K562 (cell line): ENCODE measurements around the gene ASGR1. TPM values are rescaled to one million over a fixed set of nuclear protein-coding genes. Genes with fewer than 3 reads are reported as not detected.

ENCODE experiments used
- ATAC-seq: fragments of 200-7000 bp; cut with Tn5 transposase; 3 replicates; pipeline ENCODE4 v1.9.1; 2020; ENCODE audit warnings: moderate library complexity
- BruUV-seq: library from RNA; stranded (reverse); fragments of 400-500 nt; replicated peaks from 2 replicates; lab custom pipeline; 2021; lab: Mats Ljungman, UMichigan
- CTCF ChIA-PET: fragments of 300-600 bp; formaldehyde crosslinking; extraction: SDS; loops from one replicate; lab custom pipeline; 2021; ENCODE audit warnings: low intra/inter-chr PET ratio; lab: Yijun Ruan, JAX
- POLR2A ChIA-PET: fragments of 300-600, 350-650 bp; sonication (Branson Sonifier 250); formaldehyde crosslinking; extraction: SDS; loops from one replicate; lab custom pipeline; 2021; ENCODE audit warnings: antibody characterized with exemption, inconsistent platforms; lab: Yijun Ruan, JAX
- DNase-seq, 4 experiments: peaks; one replicate each; pipeline versions ENCODE4 v3.0.0 to v3.0.0-alpha.2; 2011 to 2018; ENCODE audit warnings: low spot score in 3 of 4, mixed read lengths in 3 of 4; ENCODE audit errors: extremely low read depth in 1 of 4
- FAIRE-seq: peaks from 2 replicates; lab custom pipeline; 2011; peaks lifted over from hg19 to GRCh38; lab: Jason Lieb, UNC
- H2AFZ ChIP-seq: 2 replicates; pipeline ENCODE4 v1.6.0; 2011; ENCODE audit warnings: low read depth, low read length, control low read depth, inconsistent platforms
- H3K27ac ChIP-seq: fragments of 200-600 bp; 3 replicates; pipeline ENCODE4 v1.8.0; 2011; ENCODE audit warnings: low read depth, mild to moderate bottlenecking, control low read depth, inconsistent platforms, low read length, moderate library complexity, mixed read lengths; ENCODE audit errors: extremely low read depth
- H3K27me3 ChIP-seq, 2 experiments: fragments of 300-600 bp in 1 of 2; 2 replicates in 1 of 2; 3 replicates in 1 of 2; pipeline versions ENCODE4 v1.6.0 to v1.8.0; 2011; ENCODE audit warnings: inconsistent platforms in 2 of 2, low read length in 2 of 2, mild to moderate bottlenecking in 1 of 2, mixed read lengths in 1 of 2, moderate library complexity in 1 of 2; ENCODE audit not compliant: control insufficient read depth in 2 of 2, insufficient read depth in 2 of 2
- H3K36me3 ChIP-seq: fragments of 300-600 bp; 3 replicates; pipeline ENCODE4 v1.8.0; 2011; ENCODE audit warnings: mild to moderate bottlenecking, low read length, inconsistent platforms; ENCODE audit not compliant: control insufficient read depth, insufficient read depth
- H3K4me1 ChIP-seq, 2 experiments: fragments of 200-600 bp in 1 of 2; replicated peaks in 1 of 2; 2 replicates in 1 of 2; 3 replicates in 1 of 2; pipeline versions ENCODE4 v1.5.1 to v1.8.0; 2011; ENCODE audit warnings: inconsistent platforms in 2 of 2, low read length in 2 of 2, mild to moderate bottlenecking in 1 of 2, mixed read lengths in 1 of 2, moderate library complexity in 1 of 2; ENCODE audit not compliant: control insufficient read depth in 2 of 2, insufficient read depth in 2 of 2
- H3K4me2 ChIP-seq: 2 replicates; pipeline ENCODE4 v1.6.1; 2011; ENCODE audit warnings: low read length, control low read depth, inconsistent platforms, mixed read lengths; ENCODE audit not compliant: insufficient read depth
- H3K4me3 ChIP-seq: fragments of 200-600 bp; sonication (generic), shearing (Covaris generic); 2 replicates; pipeline ENCODE4 v1.5.1; 2016; ENCODE audit warnings: control low read depth, inconsistent platforms
- H3K79me2 ChIP-seq: fragments of 200-600 bp; 3 replicates; pipeline ENCODE4 v1.8.0; 2011; ENCODE audit warnings: low read length, inconsistent platforms; ENCODE audit not compliant: control insufficient read depth, insufficient read depth
- H3K9ac ChIP-seq, 2 experiments: 2 replicates each; pipeline versions ENCODE4 v1.6.0 to v1.6.1; 2011; ENCODE audit warnings: low read depth in 2 of 2, low read length in 2 of 2, control low read depth in 1 of 2, inconsistent platforms in 1 of 2, mild to moderate bottlenecking in 1 of 2, mixed read lengths in 1 of 2; ENCODE audit not compliant: insufficient read depth in 1 of 2
- H3K9me1 ChIP-seq: one replicate; pipeline ENCODE4 v1.6.0; 2011; ENCODE audit warnings: inconsistent platforms, mild to moderate bottlenecking, low read length, moderate library complexity; ENCODE audit not compliant: control insufficient read depth, insufficient read depth
- H3K9me3 ChIP-seq: replicated peaks from 2 replicates; pipeline ENCODE4 v1.5.1; 2011; ENCODE audit warnings: low read depth, low read length, inconsistent platforms; ENCODE audit not compliant: control insufficient read depth, insufficient read depth
- H4K20me1 ChIP-seq: replicated peaks from 2 replicates; pipeline ENCODE4 v1.6.1; 2011; ENCODE audit warnings: low read length, inconsistent platforms, mixed read lengths; ENCODE audit not compliant: control insufficient read depth, insufficient read depth
- BCL6 ChIP-seq: fragments of 250-450 bp; sonication (Bioruptor Pico); IDR thresholded peaks from 2 replicates; pipeline ENCODE4 v1.4.0; 2020
- FOXK2 ChIP-seq, 2 experiments: fragments of 450-650 bp; IDR thresholded peaks in 1 of 2; conservative IDR thresholded peaks in 1 of 2; 2 replicates each; pipeline ENCODE4 v1.6.1; 2016; ENCODE audit warnings: low read depth in 2 of 2, mild to moderate bottlenecking in 1 of 2
- HDAC3 ChIP-seq: fragments of 450-650 bp; IDR thresholded peaks from 2 replicates; pipeline ENCODE4 v1.6.1; 2018; ENCODE audit warnings: borderline replicate concordance, mild to moderate bottlenecking, moderate library complexity; ENCODE audit not compliant: partially characterized antibody
- NFYB ChIP-seq: IDR thresholded peaks from 2 replicates; pipeline ENCODE4 v1.6.1; 2011; ENCODE audit warnings: mild to moderate bottlenecking, moderate library complexity; ENCODE audit not compliant: insufficient read length; ENCODE audit errors: extremely low read depth
- SAFB ChIP-seq: fragments of 200-400 bp; formaldehyde crosslinking; IDR thresholded peaks from 2 replicates; pipeline ENCODE4 v1.6.1; 2017; ENCODE audit warnings: low read depth, low read length, borderline replicate concordance
- ZBTB17 ChIP-seq: fragments of 450-650 bp; formaldehyde crosslinking; IDR thresholded peaks from 2 replicates; pipeline ENCODE4 v1.4.0; 2020; ENCODE audit warnings: mild to moderate bottlenecking
- WGBS: fragments of 100-300 bp; shearing (Covaris generic); methylation state at CpG from one replicate; pipeline ENCODE4 v1.1.6; 2016; ENCODE audit warnings: low coverage, mixed read lengths; ENCODE audit not compliant: insufficient coverage; ENCODE audit errors: missing lambda C conversion rate; 5-methylcytosine and 5-hydroxymethylcytosine counted together
- in situ Hi-C: fragments of 300-500 bp; cut with MboI; formaldehyde crosslinking; loops from 4 replicates; pipeline ENCODE4 v1.15.0; 2018; ENCODE audit warnings: inconsistent platforms, mixed read lengths
- intact Hi-C: fragments of 100-400 bp; cut with micrococcal nuclease; formaldehyde crosslinking; loops from 2 replicates; pipeline ENCODE4 v1.14.2; 2022
- polyA plus RNA-seq, 8 experiments: library from polyadenylated mRNA; depleted of rRNA in 4 of 8; stranded (reverse) in 5 of 8; unstranded in 3 of 8; fragments of >200 nt; fragmentation: Nextera tagmentation in 2 of 8; fragmentation: Illumina TruSeq in 1 of 8; extraction: Ambion mirVana in 2 of 8; extraction: Trizol in 1 of 8; gene quantifications; 2 replicates each; pipeline versions ENCODE4 v1.2.1 to v1.2.3, GENCODE V29; 2011 to 2014; ENCODE audit warnings: inconsistent platforms in 1 of 8, missing spikeins in 1 of 8
- total RNA-seq, 7 experiments: library from RNA; depleted of rRNA in 6 of 7; stranded (reverse); fragments of >200 nt in 6 of 7; fragmentation: Illumina TruSeq in 2 of 7; extraction: Trizol in 2 of 7; gene quantifications; 2 replicates each; pipeline versions ENCODE4 v1.2.1 to v1.2.3, GENCODE V29; 2011 to 2021; ENCODE audit warnings: low replicate concordance in 1 of 7
- TF ChIP-seq, protein P1 (sequence below): fragments of 250-450 bp; sonication (Bioruptor Pico); IDR thresholded peaks from 2 replicates; pipeline ENCODE4 v1.8.0; 2021; ENCODE audit warnings: borderline replicate concordance, mild to moderate bottlenecking, moderate library complexity; ENCODE audit not compliant: poor library complexity, severe bottlenecking
- TF ChIP-seq, protein P2 (sequence below): fragments of 450-650 bp; IDR thresholded peaks from 2 replicates; pipeline ENCODE4 v1.6.1; 2017; ENCODE audit warnings: antibody characterized with exemption

Gene ASGR1
- total and polyA plus RNA-seq, 9 of the 15 experiments (the other 6 are each of a cell fraction or from before 2014, with no cell fraction given): 0.11 to 1.0 (median 0.64) TPM; not detected in 2

DNA sequence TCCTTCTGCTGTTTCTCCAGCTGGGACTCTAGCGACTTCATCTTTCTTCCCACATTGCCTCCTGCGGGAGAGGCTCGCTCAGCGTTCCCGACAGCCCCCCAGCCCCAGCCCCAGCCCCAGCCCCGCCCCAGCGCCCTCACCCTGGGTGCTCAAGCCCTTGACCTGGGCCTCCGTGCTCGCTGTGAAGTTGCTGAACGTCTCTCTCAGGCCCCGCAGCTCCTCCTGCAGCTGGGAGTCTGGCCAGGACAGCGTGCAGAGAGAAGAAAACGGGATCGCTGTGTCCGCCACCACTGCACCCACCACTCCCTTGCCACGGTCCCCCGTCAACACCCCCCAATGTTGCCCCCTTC is 2.4 kb downstream of the ASGR1 start:
- POLR2A ChIA-PET: interaction anchor here (0.7 kb wide), 2 partner anchors 26 to 77 kb away, joined by 3 to 4 read pairs; no protein-coding TSS in a partner anchor
- Histone ChIP-seq H3K9me3 (0 out of 2 replicates have a peak, but pooled peaks cover 3% of the 10 kb centered on the region), H3K36me3 (no peaks in the 10 kb centered on the region), H3K79me2 (no peaks in the 10 kb centered on the region), H3K4me2 (no peak overlapping the region), H3K27me3 (peaks cover 0 to 14% of the 10 kb centered on the region in 2 experiments; a peak in 2 of 5 replicates), H3K9ac (no peak overlapping the region), H3K9me1 (no peaks in the 10 kb centered on the region), H3K4me1 (peaks cover 3 to 26% of the 10 kb centered on the region in 2 experiments; a peak in 3 of 5 replicates), H3K27ac (no peak overlapping the region), H3K4me3 (no peak overlapping the region), H2AFZ (no peak overlapping the region), H4K20me1 (no peaks in the 10 kb centered on the region)
- no CpG with 5 or more reads among the region's 17 CpGs for WGBS
- CTCF ChIA-PET: interaction anchor here (2.2 kb wide), 1 partner anchor 131 kb away, joined by 11 read pairs; no protein-coding TSS in a partner anchor
- in situ Hi-C loops: no loop called here
- no TSS peak for BruUV-seq
- DNase-seq: no peak
- FAIRE-seq: no peak
- ATAC-seq: no peak
- TF ChIP-seq ZBTB17 (CRISPR knock-in tag) (0 out of 2 replicates have a peak, but pooled peaks have one; percentile 20), HDAC3 (no peak)
- intact Hi-C loops: loop anchor here (1.0 kb wide), 1 partner anchor 125 kb away; no protein-coding TSS in a partner anchor

DNA sequence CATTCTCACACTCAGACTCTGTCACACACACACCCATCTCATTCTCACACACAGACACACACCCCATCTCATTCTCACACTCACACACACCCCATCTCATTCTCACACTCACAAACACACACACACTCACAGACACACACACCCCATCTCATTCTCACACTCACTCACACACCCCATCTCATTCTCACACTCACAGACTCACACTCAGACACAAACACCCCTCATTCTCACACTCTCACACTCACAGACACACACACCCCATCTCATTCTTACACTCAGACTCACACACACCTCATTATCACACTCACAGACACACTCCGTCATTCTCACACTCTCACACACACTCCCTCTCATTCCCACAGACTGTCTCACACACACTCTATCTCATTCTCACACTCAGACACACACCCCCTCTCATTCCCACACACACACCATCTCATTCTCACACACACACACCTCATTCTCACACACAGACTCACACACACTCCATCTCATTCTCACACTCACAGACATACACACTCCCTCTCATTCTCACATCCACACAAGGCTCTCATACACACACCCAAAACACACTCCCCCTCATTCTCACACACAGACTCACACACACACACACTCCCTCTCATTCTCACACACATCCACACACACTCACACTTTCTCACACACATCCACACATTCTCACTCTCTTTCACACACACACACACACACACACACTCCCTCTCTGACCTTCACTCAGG is 2.9 kb downstream of the ASGR1 start:
- Histone ChIP-seq H3K4me3 (no peak overlapping the region), H3K36me3 (no peaks in the 10 kb centered on the region), H3K79me2 (no peaks in the 10 kb centered on the region), H3K9ac (no peak overlapping the region), H4K20me1 (no peaks in the 10 kb centered on the region), H3K4me1 (peaks cover 3 to 26% of the 10 kb centered on the region in 2 experiments; a peak in 3 of 5 replicates), H3K9me3 (0 out of 2 replicates have a peak, but pooled peaks cover 3% of the 10 kb centered on the region), H2AFZ (no peak overlapping the region), H3K4me2 (no peak overlapping the region), H3K27ac (no peak overlapping the region), H3K27me3 (peaks cover 0 to 14% of the 10 kb centered on the region in 2 experiments; a peak in 2 of 5 replicates), H3K9me1 (no peaks in the 10 kb centered on the region)
- TF ChIP-seq NFYB (no peak), SAFB (no peak), BCL6 (CRISPR knock-in tag) (no peak), FOXK2 (conservative IDR thresholded peaks at IDR 0.05 in 1 of 2, IDR thresholded peaks at IDR 0.05 in 1 of 2; ENCODE audit: low read depth in 2 of 2) (0 out of 4 replicates have a peak, but pooled peaks of 1 of the 2 experiments have one; percentile 8)
- TF ChIP-seq, protein P1, sequence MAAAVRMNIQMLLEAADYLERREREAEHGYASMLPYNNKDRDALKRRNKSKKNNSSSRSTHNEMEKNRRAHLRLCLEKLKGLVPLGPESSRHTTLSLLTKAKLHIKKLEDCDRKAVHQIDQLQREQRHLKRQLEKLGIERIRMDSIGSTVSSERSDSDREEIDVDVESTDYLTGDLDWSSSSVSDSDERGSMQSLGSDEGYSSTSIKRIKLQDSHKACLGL (CRISPR knock-in tag): no peak
- TF ChIP-seq, protein P2, sequence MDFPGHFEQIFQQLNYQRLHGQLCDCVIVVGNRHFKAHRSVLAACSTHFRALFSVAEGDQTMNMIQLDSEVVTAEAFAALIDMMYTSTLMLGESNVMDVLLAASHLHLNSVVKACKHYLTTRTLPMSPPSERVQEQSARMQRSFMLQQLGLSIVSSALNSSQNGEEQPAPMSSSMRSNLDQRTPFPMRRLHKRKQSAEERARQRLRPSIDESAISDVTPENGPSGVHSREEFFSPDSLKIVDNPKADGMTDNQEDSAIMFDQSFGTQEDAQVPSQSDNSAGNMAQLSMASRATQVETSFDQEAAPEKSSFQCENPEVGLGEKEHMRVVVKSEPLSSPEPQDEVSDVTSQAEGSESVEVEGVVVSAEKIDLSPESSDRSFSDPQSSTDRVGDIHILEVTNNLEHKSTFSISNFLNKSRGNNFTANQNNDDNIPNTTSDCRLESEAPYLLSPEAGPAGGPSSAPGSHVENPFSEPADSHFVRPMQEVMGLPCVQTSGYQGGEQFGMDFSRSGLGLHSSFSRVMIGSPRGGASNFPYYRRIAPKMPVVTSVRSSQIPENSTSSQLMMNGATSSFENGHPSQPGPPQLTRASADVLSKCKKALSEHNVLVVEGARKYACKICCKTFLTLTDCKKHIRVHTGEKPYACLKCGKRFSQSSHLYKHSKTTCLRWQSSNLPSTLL: 0 out of 2 replicates have a peak, but pooled peaks have one; percentile 39
- CTCF ChIA-PET: interaction anchor here (2.2 kb wide), 1 partner anchor 131 kb away, joined by 11 read pairs; no protein-coding TSS in a partner anchor
- no TSS peak for BruUV-seq
- intact Hi-C loops (no loop called here), in situ Hi-C loops (no loop called here)
- no CpG with 5 or more reads among the region's 1 CpG for WGBS
- POLR2A ChIA-PET: no interaction called here
- FAIRE-seq (no peak), ATAC-seq (no peak), DNase-seq (no peak)
